ENCODE results near the gene KCNMB4. TPM values are rescaled to one million over a fixed set of nuclear protein-coding genes. Genes with fewer than 3 reads are reported as not detected.

The KCNMB4 gene
- total and polyA plus RNA-seq, 4 donors = 1.0 to 3.3 (median 2.0) TPM

GRCh38 chr12:70463997-70464396, 97.9 kb downstream of the KCNMB4 start:
- intact Hi-C loops (cut with DNase I) = no loop called here
- Histone ChIP-seq H3K27me3 (ENCODE audit: control insufficient read depth in 1 of 2, insufficient read depth in 2 of 2, low read length in 1 of 2) (no peaks in the 10 kb centered on the region), H3K36me3 (ENCODE audit: control insufficient read depth in 1 of 2, insufficient read depth in 2 of 2, low read length in 1 of 2) (no peaks in the 10 kb centered on the region), H3K27ac (ENCODE audit: low read depth in 1 of 2, low read length in 2 of 2) (no peak overlapping the region), H3K4me1 (ENCODE audit: control insufficient read depth in 1 of 2, insufficient read depth in 2 of 2, low read length in 2 of 2) (no peaks in the 10 kb centered on the region), H3K4me3 (ENCODE audit: low read length in 2 of 2) (no peak overlapping the region), H3K9me3 (ENCODE audit: control insufficient read depth, low read length) (peaks cover 2% of the 10 kb centered on the region)
- 93% methylated on average over 4 of the region's 4 CpGs for WGBS, 2 donors
- no peak for ATAC-seq (ENCODE audit: low FRiP score)
- DNase-seq = no peak

GRCh38 chr12:70466753-70467152, 100.7 kb downstream of the KCNMB4 start:
- WGBS, 2 donors = 90 to 96% methylated on average over 2 of the region's 2 CpGs
- H3K4me3 ChIP-seq (ENCODE audit: low read length in 2 of 2) = no peak overlapping the region
- intact Hi-C loops (cut with DNase I) = no loop called here
- no peaks in the 10 kb centered on the region for H3K4me1 ChIP-seq (ENCODE audit: control insufficient read depth in 1 of 2, insufficient read depth in 2 of 2, low read length in 2 of 2)
- H3K27me3 ChIP-seq (ENCODE audit: control insufficient read depth in 1 of 2, insufficient read depth in 2 of 2, low read length in 1 of 2) = no peaks in the 10 kb centered on the region
- no peaks in the 10 kb centered on the region for H3K36me3 ChIP-seq (ENCODE audit: control insufficient read depth in 1 of 2, insufficient read depth in 2 of 2, low read length in 1 of 2)
- H3K9me3 ChIP-seq (ENCODE audit: control insufficient read depth, low read length) = peaks cover 2% of the 10 kb centered on the region
- DNase-seq = no peak
- H3K27ac ChIP-seq (ENCODE audit: low read depth in 1 of 2, low read length in 2 of 2) = no peak overlapping the region
- no peak for ATAC-seq (ENCODE audit: low FRiP score)

DNA sequence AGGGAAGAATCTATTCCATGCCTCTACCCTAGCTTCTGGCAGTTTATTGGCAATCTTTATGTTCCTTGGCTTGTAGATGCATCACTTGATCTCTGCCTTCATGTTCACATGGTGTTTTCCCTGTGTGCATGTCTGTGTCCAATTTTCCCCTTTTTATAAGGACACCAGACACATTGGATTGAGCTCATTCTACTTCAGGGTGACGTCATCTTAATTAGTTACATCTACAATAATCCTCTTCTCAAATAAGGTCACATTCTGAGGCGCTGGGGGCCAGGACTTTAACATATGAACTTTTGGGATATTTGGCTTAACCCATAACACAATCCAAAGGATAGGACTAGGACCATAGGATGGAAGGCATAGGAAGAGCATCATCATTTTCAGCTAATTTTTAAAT, 101.4 kb downstream of the KCNMB4 start:
- ATAC-seq (ENCODE audit: low FRiP score) = no peak
- no peaks in the 10 kb centered on the region for H3K4me1 ChIP-seq (ENCODE audit: control insufficient read depth in 1 of 2, insufficient read depth in 2 of 2, low read length in 2 of 2)
- peaks cover 2% of the 10 kb centered on the region for H3K9me3 ChIP-seq (ENCODE audit: control insufficient read depth, low read length)
- no peak for DNase-seq
- H3K4me3 ChIP-seq (ENCODE audit: low read length in 2 of 2) = no peak overlapping the region
- H3K36me3 ChIP-seq (ENCODE audit: control insufficient read depth in 1 of 2, insufficient read depth in 2 of 2, low read length in 1 of 2) = no peaks in the 10 kb centered on the region
- intact Hi-C loops (cut with DNase I) = no loop called here
- WGBS, 2 donors = 90 to 91% methylated on average over 2 of the region's 2 CpGs
- no peaks in the 10 kb centered on the region for H3K27me3 ChIP-seq (ENCODE audit: control insufficient read depth in 1 of 2, insufficient read depth in 2 of 2, low read length in 1 of 2)
- no peak overlapping the region for H3K27ac ChIP-seq (ENCODE audit: low read depth in 1 of 2, low read length in 2 of 2)

DNA sequence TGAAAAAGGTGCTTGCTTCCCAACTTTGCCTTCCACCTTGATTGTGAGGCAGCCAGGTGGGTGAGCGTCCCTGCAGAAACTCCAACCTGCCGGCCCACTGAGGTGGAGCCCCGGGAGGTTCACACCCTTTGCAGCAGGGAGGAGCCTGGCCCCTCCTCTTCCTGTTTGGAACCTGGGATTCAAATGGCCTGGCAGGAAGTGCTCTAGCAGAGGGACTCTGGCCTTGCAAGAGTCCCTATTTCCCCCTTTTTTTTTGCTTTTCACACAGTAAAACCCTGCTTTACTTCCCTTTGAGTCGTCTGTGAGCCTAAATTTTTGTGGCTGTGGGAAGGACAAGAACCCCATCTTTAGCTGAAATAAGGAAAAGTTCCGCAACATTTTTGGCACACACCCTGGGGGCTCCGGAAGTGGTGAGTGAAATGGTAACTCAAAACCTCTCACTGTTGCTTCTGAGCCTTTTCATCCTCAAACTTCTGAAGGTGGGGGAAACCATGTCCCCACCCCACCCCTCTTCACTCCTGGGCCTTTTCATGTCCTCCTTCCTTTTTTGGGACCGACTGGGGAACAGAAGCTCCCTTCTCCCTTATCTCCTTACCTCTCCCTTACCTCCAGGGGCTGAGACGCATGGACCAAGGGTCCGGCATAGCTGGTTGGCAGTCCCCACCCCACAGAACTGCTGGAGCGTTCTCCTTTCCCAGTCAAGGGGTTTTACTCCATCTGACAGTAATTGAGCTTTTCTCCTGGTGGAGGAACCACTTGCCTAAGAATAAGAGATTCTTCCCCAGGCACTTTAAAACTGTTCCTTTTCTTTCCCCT, 102.0 kb downstream of the KCNMB4 start:
- no peaks in the 10 kb centered on the region for H3K4me1 ChIP-seq (ENCODE audit: control insufficient read depth in 1 of 2, insufficient read depth in 2 of 2, low read length in 2 of 2)
- ATAC-seq (ENCODE audit: low FRiP score) (no peak), DNase-seq (no peak)
- H3K4me3 ChIP-seq (ENCODE audit: low read length in 2 of 2) = no peak overlapping the region
- peaks cover 2% of the 10 kb centered on the region for H3K9me3 ChIP-seq (ENCODE audit: control insufficient read depth, low read length)
- no peaks in the 10 kb centered on the region for H3K27me3 ChIP-seq (ENCODE audit: control insufficient read depth in 1 of 2, insufficient read depth in 2 of 2, low read length in 1 of 2)
- H3K27ac ChIP-seq (ENCODE audit: low read depth in 1 of 2, low read length in 2 of 2) = no peak overlapping the region
- intact Hi-C loops (cut with DNase I) = no loop called here
- H3K36me3 ChIP-seq (ENCODE audit: control insufficient read depth in 1 of 2, insufficient read depth in 2 of 2, low read length in 1 of 2) = no peaks in the 10 kb centered on the region
- WGBS, 2 donors = 89 to 91% methylated on average over 10 of the region's 10 CpGs

- Histone ChIP-seq H3K27me3 (ENCODE audit: control insufficient read depth in 1 of 2, insufficient read depth in 2 of 2, low read length in 1 of 2) (no peaks in the 10 kb centered on the region), H3K36me3 (ENCODE audit: control insufficient read depth in 1 of 2, insufficient read depth in 2 of 2, low read length in 1 of 2) (no peaks in the 10 kb centered on the region), H3K9me3 (ENCODE audit: control insufficient read depth, low read length) (peaks cover 1% of the 10 kb centered on the region), H3K4me3 (ENCODE audit: low read length in 2 of 2) (no peak overlapping the region), H3K4me1 (ENCODE audit: control insufficient read depth in 1 of 2, insufficient read depth in 2 of 2, low read length in 2 of 2) (no peaks in the 10 kb centered on the region), H3K27ac (ENCODE audit: low read depth in 1 of 2, low read length in 2 of 2) (no peak overlapping the region)
- intact Hi-C loops (cut with DNase I) = no loop called here
- ATAC-seq (ENCODE audit: low FRiP score) (no peak), DNase-seq (no peak)
- 92 to 95% methylated on average over 3 of the region's 3 CpGs for WGBS, 2 donors
These were observed 102.7 kb downstream of the KCNMB4 start for GRCh38 chr12:70468741-70469140.

DNA sequence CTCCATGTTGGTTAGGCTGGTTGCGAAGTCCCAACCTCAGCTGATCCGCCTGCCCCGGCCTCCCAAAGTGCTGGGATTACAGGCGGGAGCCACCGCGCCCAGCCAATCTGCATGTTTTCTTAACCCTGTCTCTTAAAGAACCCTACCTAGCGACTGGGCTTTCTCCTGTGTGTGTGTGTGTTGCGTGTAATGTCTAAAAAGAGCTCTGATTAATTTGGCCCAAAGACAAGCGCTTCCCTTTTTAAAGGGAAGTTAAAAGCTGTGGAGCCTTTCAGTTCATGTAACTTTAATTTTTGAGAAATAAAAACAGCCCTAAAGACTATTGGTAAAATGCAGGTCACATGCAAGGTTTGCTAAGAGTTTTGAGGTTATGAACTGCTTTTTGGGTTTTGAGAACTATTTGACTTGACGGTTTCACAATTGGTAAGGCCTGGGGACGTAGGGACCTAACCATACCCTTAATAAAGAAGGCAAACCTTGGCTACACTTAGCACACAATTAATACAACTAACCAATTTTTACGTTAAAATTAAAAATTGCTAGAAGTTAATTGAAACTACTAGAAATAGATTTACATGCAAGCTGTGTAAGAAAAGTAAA, 103.2 kb downstream of the KCNMB4 start:
- H3K4me3 ChIP-seq (ENCODE audit: low read length in 2 of 2) = no peak overlapping the region
- ATAC-seq (ENCODE audit: low FRiP score) = no peak

DNA sequence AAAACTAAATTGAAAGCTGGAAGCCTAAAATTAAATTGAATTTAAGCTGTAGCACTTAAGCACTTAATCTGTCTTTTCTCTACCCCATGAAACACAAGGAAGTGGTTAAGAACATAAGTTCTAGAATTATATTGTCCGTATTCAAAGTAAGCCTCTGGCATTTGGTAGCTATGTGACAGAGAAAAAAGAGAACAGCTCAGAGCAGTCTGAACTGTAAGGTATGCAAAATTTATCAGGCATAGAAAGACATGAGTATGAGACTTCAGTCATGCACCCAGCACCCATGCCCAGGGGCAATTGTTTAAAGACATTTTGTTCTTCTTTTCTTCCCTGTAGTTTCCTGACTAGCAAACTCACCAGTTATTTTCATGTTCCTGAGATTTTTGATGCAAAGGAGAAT, 116.7 kb downstream of the KCNMB4 start:
- 82 to 83% methylated on average over 1 of the region's 1 CpG for WGBS, 2 donors
- ATAC-seq (ENCODE audit: low FRiP score) (no peak), DNase-seq (no peak)
- no peaks in the 10 kb centered on the region for H3K27me3 ChIP-seq (ENCODE audit: control insufficient read depth in 1 of 2, insufficient read depth in 2 of 2, low read length in 1 of 2)
- H3K9me3 ChIP-seq (ENCODE audit: control insufficient read depth, low read length) = no peaks in the 10 kb centered on the region
- intact Hi-C loops (cut with DNase I) = no loop called here
- no peak overlapping the region for H3K27ac ChIP-seq (ENCODE audit: low read depth in 1 of 2, low read length in 2 of 2)
- no peaks in the 10 kb centered on the region for H3K4me1 ChIP-seq (ENCODE audit: control insufficient read depth in 1 of 2, insufficient read depth in 2 of 2, low read length in 2 of 2)
- H3K4me3 ChIP-seq (ENCODE audit: low read length in 2 of 2) = no peak overlapping the region
- no peaks in the 10 kb centered on the region for H3K36me3 ChIP-seq (ENCODE audit: control insufficient read depth in 1 of 2, insufficient read depth in 2 of 2, low read length in 1 of 2)

More for the DNA sequence above, 103.2 kb downstream of the KCNMB4 start:
- WGBS, 2 donors = 96% methylated on average over 12 of the region's 12 CpGs
- Histone ChIP-seq H3K27me3 (ENCODE audit: control insufficient read depth in 1 of 2, insufficient read depth in 2 of 2, low read length in 1 of 2) (no peaks in the 10 kb centered on the region), H3K4me1 (ENCODE audit: control insufficient read depth in 1 of 2, insufficient read depth in 2 of 2, low read length in 2 of 2) (no peaks in the 10 kb centered on the region), H3K36me3 (ENCODE audit: control insufficient read depth in 1 of 2, insufficient read depth in 2 of 2, low read length in 1 of 2) (no peaks in the 10 kb centered on the region), H3K27ac (ENCODE audit: low read depth in 1 of 2, low read length in 2 of 2) (no peak overlapping the region), H3K9me3 (ENCODE audit: control insufficient read depth, low read length) (no peaks in the 10 kb centered on the region)
- intact Hi-C loops (cut with DNase I) = no loop called here
- no peak for DNase-seq
